PFSK-1 (cell line): ENCODE data around the gene PCBP3.

ENCODE experiments used
- FOXP2 ChIP-seq: optimal IDR thresholded peaks from 2 replicates; pipeline ENCODE3; 2011; ENCODE audit warnings: borderline replicate concordance, control low read depth, inconsistent platforms; ENCODE audit not compliant: insufficient read depth; ENCODE audit errors: extremely low read length, extremely low read depth
- POLR2AphosphoS5 ChIP-seq: IDR thresholded peaks from 2 replicates; pipeline ENCODE4 v1.6.1; 2012; ENCODE audit warnings: low read depth, mild to moderate bottlenecking, control low read depth, low read length, moderate library complexity
- REST ChIP-seq, 2 experiments: IDR thresholded peaks; 2 replicates each; pipeline versions ENCODE4 v1.6.1 to v1.8.0; 2011 to 2012; ENCODE audit warnings: low read depth in 2 of 2, low read length in 2 of 2, control low read depth in 1 of 2, inconsistent platforms in 1 of 2, mild to moderate bottlenecking in 1 of 2, moderate library complexity in 1 of 2; ENCODE audit not compliant: insufficient read depth in 1 of 2
- SIN3A ChIP-seq: IDR thresholded peaks from 2 replicates; pipeline ENCODE4 v1.6.1; 2012; ENCODE audit warnings: mild to moderate bottlenecking, low read length, moderate library complexity, borderline replicate concordance; ENCODE audit not compliant: insufficient read depth
- TAF1 ChIP-seq: IDR thresholded peaks from 2 replicates; pipeline ENCODE4 v1.6.1; 2012; ENCODE audit warnings: low read length, control low read depth, borderline replicate concordance; ENCODE audit not compliant: insufficient read depth

Gene PCBP3

DNA sequence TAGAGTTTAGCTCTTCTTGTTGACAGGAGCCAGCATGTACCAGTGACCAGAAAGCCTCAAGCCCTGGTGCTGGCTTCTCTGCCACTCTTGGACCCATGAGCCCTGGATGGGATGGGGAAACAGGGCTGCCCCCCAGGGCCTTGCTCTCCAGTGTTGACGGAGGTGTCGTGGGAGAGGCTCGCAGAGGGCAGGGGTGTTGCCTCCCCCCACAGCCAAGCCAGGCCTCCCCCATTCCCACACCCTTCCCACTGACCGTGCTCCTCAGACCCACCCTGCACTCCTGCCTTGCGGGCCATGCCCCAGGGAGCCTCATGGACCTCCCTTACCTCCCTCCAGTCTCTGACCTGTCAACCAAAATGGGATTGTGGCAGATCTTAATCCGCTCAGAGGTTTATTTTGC lies 214.2 kb downstream of the PCBP3 start:
- TF ChIP-seq SIN3A (no peak), POLR2AphosphoS5 (no peak), REST (IDR thresholded peaks at IDR 0.05; ENCODE audit: insufficient read depth in 1 of 2, low read depth in 2 of 2, low read length in 2 of 2) (no peak), TAF1 (no peak), FOXP2 (no peak)

GRCh38 chr21:45858180-45858579 lies 214.7 kb downstream of the PCBP3 start:
- TF ChIP-seq FOXP2 (no peak), TAF1 (no peak), SIN3A (no peak), REST (IDR thresholded peaks at IDR 0.05; ENCODE audit: insufficient read depth in 1 of 2, low read depth in 2 of 2, low read length in 2 of 2) (no peak), POLR2AphosphoS5 (no peak)

GRCh38 chr21:45859041-45859761 lies 215.7 kb downstream of the PCBP3 start:
- TF ChIP-seq FOXP2 (no peak), TAF1 (no peak), SIN3A (no peak), REST (IDR thresholded peaks at IDR 0.05; ENCODE audit: insufficient read depth in 1 of 2, low read depth in 2 of 2, low read length in 2 of 2) (no peak), POLR2AphosphoS5 (no peak)

DNA sequence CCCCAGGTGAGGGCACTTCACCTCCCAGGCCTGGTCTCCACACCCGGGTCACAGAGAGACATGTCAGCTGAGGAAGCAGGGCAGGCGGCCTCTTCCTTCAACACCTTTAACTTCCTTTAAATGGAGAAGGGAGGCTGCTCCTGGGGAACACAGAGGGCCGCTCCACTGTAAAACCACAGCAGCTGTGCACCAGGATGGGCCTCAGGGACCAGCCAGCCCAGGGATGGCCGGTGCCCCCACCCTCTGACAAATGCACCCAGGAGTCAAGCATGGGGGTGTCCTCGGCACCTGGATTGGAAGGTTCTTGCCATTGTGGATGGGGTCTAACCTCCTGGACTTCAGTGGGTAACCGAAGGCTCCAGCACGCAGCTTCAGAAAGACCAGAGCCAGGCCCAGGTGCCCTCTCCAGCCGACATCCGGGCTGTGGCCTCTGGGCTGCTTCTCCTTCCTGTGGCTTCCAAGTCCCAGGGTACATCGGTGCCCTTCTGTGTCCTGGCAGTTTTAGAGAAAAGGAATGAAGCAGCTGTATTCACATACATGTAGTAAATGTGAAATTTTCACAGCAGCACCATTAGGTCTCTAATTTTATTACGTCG lies 216.3 kb downstream of the PCBP3 start:
- TF ChIP-seq REST (IDR thresholded peaks at IDR 0.05; ENCODE audit: insufficient read depth in 1 of 2, low read depth in 2 of 2, low read length in 2 of 2) (no peak), SIN3A (no peak), FOXP2 (no peak), TAF1 (no peak), POLR2AphosphoS5 (no peak)
